NT2/D1 (cell line): ENCODE measurements around the gene CHCHD6.

Experiments
- SUZ12 ChIP-seq: IDR thresholded peaks from 2 replicates; pipeline ENCODE4 v1.6.1; 2011; ENCODE audit not compliant: insufficient read length, insufficient read depth; ENCODE audit errors: extremely low read depth
- YY1 ChIP-seq: IDR thresholded peaks from 2 replicates; pipeline ENCODE4 v1.6.1; 2011; ENCODE audit not compliant: insufficient read length, insufficient read depth
- ZNF274 ChIP-seq: IDR thresholded peaks from 2 replicates; pipeline ENCODE4 v1.6.1; 2011; ENCODE audit warnings: mild to moderate bottlenecking, low read depth, low read length

DNA sequence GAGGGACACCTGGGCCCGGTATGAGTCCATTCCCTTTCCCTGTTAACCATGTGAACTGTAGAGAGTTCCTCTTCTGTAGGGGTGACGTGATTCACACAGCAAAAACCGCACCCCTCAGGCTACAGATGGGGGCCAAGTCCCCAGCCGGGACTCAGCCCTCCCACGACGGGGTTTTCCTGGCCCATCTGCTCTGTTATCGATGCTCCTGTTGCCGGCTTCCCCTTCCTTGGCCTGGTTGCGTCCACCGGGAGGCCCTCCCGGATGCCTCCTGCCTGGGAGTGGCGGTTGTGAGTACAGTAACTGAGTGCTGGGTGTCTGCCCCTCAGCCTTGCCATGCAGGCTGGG lies 278.1 kb downstream of the CHCHD6 start:
- TF ChIP-seq YY1 (no peak), SUZ12 (no peak), ZNF274 (no peak)
